Gastroesophageal sphincter (tissue), 4 donors: ENCODE measurements around the gene NAV2. TPM values are rescaled to one million over a fixed set of nuclear protein-coding genes. Genes with fewer than 3 reads are reported as not detected.

ENCODE experiments used
- ATAC-seq: fragments of 150-250 bp; one replicate; pipeline ENCODE4 v1.9.1; 2016; ENCODE audit warnings: mild to moderate bottlenecking, moderate library complexity
- H3K27ac ChIP-seq, 4 donors: fragments of 200-600 bp; sonication (generic) in 3 of 4; 1 replicate in 3 of 4; 2 replicates in 1 of 4; pipeline ENCODE4 v1.5.1; 2016 to 2019
- H3K27me3 ChIP-seq: fragments of 200-600 bp; sonication (generic); one replicate; pipeline ENCODE4 v1.5.1; 2019
- H3K36me3 ChIP-seq, 2 donors: fragments of 200-600 bp; sonication (generic); one replicate each; pipeline ENCODE4 v1.5.1; 2019; ENCODE audit warnings: control low read depth in 1 of 2
- H3K4me1 ChIP-seq, 3 donors: fragments of 200-600 bp; sonication (generic); 1 replicate in 2 of 3; 2 replicates in 1 of 3; pipeline ENCODE4 v1.5.1; 2016 to 2019; ENCODE audit warnings: control low read depth in 2 of 3
- H3K4me3 ChIP-seq, 2 donors: fragments of 200-600 bp; sonication (generic); one replicate each; pipeline ENCODE4 v1.5.1; 2019; ENCODE audit warnings: mild to moderate bottlenecking in 1 of 2, moderate library complexity in 1 of 2
- H3K9me3 ChIP-seq, 3 donors: fragments of 200-600 bp; sonication (generic); one replicate each; pipeline ENCODE4 v1.5.1; 2017 to 2019; ENCODE audit warnings: control low read depth in 2 of 3
- CTCF ChIP-seq, 4 experiments: fragments of 200-600 bp in 2 of 4; fragments of 450-650 bp in 2 of 4; sonication (generic) in 1 of 4; IDR thresholded peaks; one replicate each; pipeline ENCODE4 v1.5.1; 2017 to 2019; ENCODE audit warnings: antibody characterized with exemption in 4 of 4, mild to moderate bottlenecking in 2 of 4, moderate library complexity in 2 of 4
- EP300 ChIP-seq: sonication (generic); formaldehyde crosslinking; IDR thresholded peaks from one replicate; pipeline ENCODE4 v1.6.1; 2017; ENCODE audit warnings: antibody characterized with exemption, mild to moderate bottlenecking
- POLR2A ChIP-seq, 2 donors: fragments of 450-650 bp; IDR thresholded peaks; one replicate each; pipeline ENCODE4 v1.6.1; 2017; ENCODE audit warnings: antibody characterized with exemption in 2 of 2, mild to moderate bottlenecking in 2 of 2, moderate library complexity in 1 of 2
- POLR2AphosphoS5 ChIP-seq: sonication (generic); formaldehyde crosslinking; IDR thresholded peaks from one replicate; pipeline ENCODE4 v1.6.1; 2017; ENCODE audit warnings: antibody characterized with exemption
- WGBS, 2 donors: methylation state at CpG; one replicate each; pipeline ENCODE4 v1.1.5; 2018; ENCODE audit warnings: low coverage in 1 of 2; 5-methylcytosine and 5-hydroxymethylcytosine counted together
- total RNA-seq, 4 donors: library from RNA; depleted of rRNA; stranded (reverse); fragments of >200 nt; gene quantifications; one replicate each; pipeline ENCODE4 v1.1.0, GENCODE V29; 2016

Gene NAV2
- total RNA-seq, 4 donors from 2014 or later = 19.5 to 57.1 (median 43.4) TPM

- Histone ChIP-seq H3K36me3 (no peaks in the 10 kb centered on the region), H3K27ac (no peak overlapping the region), H3K27me3 (no peaks in the 10 kb centered on the region), H3K9me3 (no peaks in the 10 kb centered on the region), H3K4me3 (no peak overlapping the region), H3K4me1 (peaks cover 0 to 20% (median 0%) of the 10 kb centered on the region in 3 donors)
- no peak for TF ChIP-seq POLR2AphosphoS5
- TF ChIP-seq CTCF (IDR thresholded peaks at IDR 0.05) = no peak
- no peak for TF ChIP-seq EP300
- TF ChIP-seq POLR2A (IDR thresholded peaks at IDR 0.05) = no peak
- no peak for ATAC-seq
- 81 to 85% methylated on average over 7 to 8 of the region's 8 CpGs for WGBS, 2 donors
Measured at GRCh38 chr11:19689281-19690000, 23.2 kb upstream of the NAV2 start.

GRCh38 chr11:19690885-19691284 is 21.8 kb upstream of the NAV2 start:
- no peaks in the 10 kb centered on the region for H3K27me3 ChIP-seq
- WGBS, 2 donors = 40% methylated on average over 2 of the region's 2 CpGs; no CpG with 5 or more reads in 1 of the 2 donors
- no peak for TF ChIP-seq EP300
- no peak for TF ChIP-seq POLR2A (IDR thresholded peaks at IDR 0.05)
- TF ChIP-seq CTCF (IDR thresholded peaks at IDR 0.05) = no peak
- TF ChIP-seq POLR2AphosphoS5 = no peak
- no peak overlapping the region for H3K4me3 ChIP-seq
- no peaks in the 10 kb centered on the region for H3K9me3 ChIP-seq
- no peak overlapping the region for H3K27ac ChIP-seq
- ATAC-seq = no peak
- peaks cover 0 to 28% (median 0%) of the 10 kb centered on the region in 3 donors for H3K4me1 ChIP-seq
- no peaks in the 10 kb centered on the region for H3K36me3 ChIP-seq

- TF ChIP-seq POLR2A (IDR thresholded peaks at IDR 0.05) (no peak), CTCF (IDR thresholded peaks at IDR 0.05) (no peak), EP300 (no peak)
- Histone ChIP-seq H3K9me3 (no peaks in the 10 kb centered on the region), H3K4me1 (peaks cover 0 to 37% (median 0%) of the 10 kb centered on the region in 3 donors), H3K27me3 (no peaks in the 10 kb centered on the region), H3K36me3 (no peaks in the 10 kb centered on the region), H3K27ac (no peak overlapping the region), H3K4me3 (no peak overlapping the region)
- ATAC-seq = no peak
- WGBS, 2 donors = 92 to 100% methylated on average over 1 to 5 of the region's 8 CpGs
Measured at GRCh38 chr11:19691815-19692500, 20.7 kb upstream of the NAV2 start.

- peaks cover 3 to 46% (median 5%) of the 10 kb centered on the region in 3 donors for H3K4me1 ChIP-seq
- no peaks in the 10 kb centered on the region for H3K36me3 ChIP-seq
- H3K27me3 ChIP-seq = no peaks in the 10 kb centered on the region
- H3K4me3 ChIP-seq = no peak overlapping the region
- WGBS, 2 donors = 94 to 100% methylated on average over 4 to 5 of the region's 5 CpGs
- no peak for ATAC-seq
- H3K9me3 ChIP-seq = no peaks in the 10 kb centered on the region
- no peak overlapping the region for H3K27ac ChIP-seq
- TF ChIP-seq POLR2A (IDR thresholded peaks at IDR 0.05) = no peak
Measured at GRCh38 chr11:19693146-19693545, 19.5 kb upstream of the NAV2 start.

- ATAC-seq = no peak
- H3K4me3 ChIP-seq = no peak overlapping the region
- 100% methylated on average over 1 to 4 of the region's 5 CpGs for WGBS, 2 donors
- H3K27me3 ChIP-seq = no peaks in the 10 kb centered on the region
- peaks cover 4 to 48% (median 5%) of the 10 kb centered on the region in 3 donors for H3K4me1 ChIP-seq
- no peak overlapping the region for H3K27ac ChIP-seq
- H3K36me3 ChIP-seq = no peaks in the 10 kb centered on the region
- H3K9me3 ChIP-seq = no peaks in the 10 kb centered on the region
- TF ChIP-seq CTCF (IDR thresholded peaks at IDR 0.05) = no peak
- no peak for TF ChIP-seq EP300
- no peak for TF ChIP-seq POLR2AphosphoS5
- TF ChIP-seq POLR2A (IDR thresholded peaks at IDR 0.05) = no peak
Measured at GRCh38 chr11:19694796-19695345, 17.8 kb upstream of the NAV2 start.
